Keratinocyte (primary cell): ENCODE measurements around the gene GRIN2C.

Experiments
- CTCF ChIP-seq, 3 experiments: IDR thresholded peaks in 1 of 3; conservative IDR thresholded peaks in 1 of 3; optimal IDR thresholded peaks in 1 of 3; 2 replicates in 2 of 3; 3 replicates in 1 of 3; pipeline versions ENCODE3 to v1.5.1; 2011; ENCODE audit warnings: low read length in 3 of 3, mild to moderate bottlenecking in 3 of 3, moderate library complexity in 2 of 3, control low read depth in 1 of 3, inconsistent platforms in 1 of 3; ENCODE audit not compliant: insufficient read depth in 2 of 3; ENCODE audit errors: extremely low read depth in 1 of 3
- EZH2 ChIP-seq: IDR thresholded peaks from one replicate; pipeline ENCODE4 v1.6.1; 2012; ENCODE audit warnings: inconsistent platforms, mild to moderate bottlenecking, low read length, moderate library complexity

- TF ChIP-seq CTCF (optimal IDR thresholded peaks at IDR 0.05 in 1 of 3, IDR thresholded peaks at IDR 0.05 in 1 of 3, conservative IDR thresholded peaks at IDR 0.05 in 1 of 3; ENCODE audit: extremely low read depth in 1 of 3, insufficient read depth in 2 of 3, low read length in 3 of 3) (no peak), EZH2 (no peak)
Measured at GRCh38 chr17:74868251-74868907, 8.7 kb upstream of the GRIN2C start.
